ENCODE results near the gene ADCY3. TPM values are rescaled to one million over a fixed set of nuclear protein-coding genes. Genes with fewer than 3 reads are reported as not detected.
A peak's percentile ranks its signal among the peaks of the same experiment; 100 is the strongest.
"Not testable (repeated sequence)": the region's sequence is repeated elsewhere in the genome, so short reads cannot be mapped to it uniquely, and the experiment has no call there.

The ADCY3 gene
- total RNA-seq, 1 donor from 2014 or later: 46.2 TPM

DNA sequence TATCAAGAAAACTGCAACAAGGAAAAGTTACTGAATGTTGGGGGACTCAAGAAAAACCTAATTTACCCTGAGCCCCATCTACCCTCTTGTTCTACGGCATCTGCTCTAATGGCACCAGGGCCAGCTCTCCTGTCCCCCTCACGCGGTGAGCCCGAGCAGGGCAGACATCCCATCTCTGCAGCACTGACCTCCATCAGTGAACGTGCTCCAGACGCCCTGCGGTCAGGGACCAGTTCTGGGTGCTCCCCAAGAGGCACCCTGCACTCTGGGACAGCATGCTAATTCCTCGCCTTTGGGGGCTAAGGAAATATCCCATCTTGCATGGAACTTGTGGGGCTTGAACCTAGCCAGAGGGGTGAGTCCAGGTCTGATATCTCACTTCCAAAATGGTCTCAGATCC lies 83.8 kb downstream of the ADCY3 start:
- Mint-ChIP-seq H3K36me3 (peaks cover 15% of the 10 kb centered on the region), H3K27ac (no peak overlapping the region), H3K4me3 (no peak overlapping the region), H3K27me3 (no peaks in the 10 kb centered on the region), H3K4me1 (ENCODE audit: unreplicated experiment) (peaks cover 14% of the 10 kb centered on the region), H3K9me3 (no peaks in the 10 kb centered on the region)
- TF ChIP-seq, protein P1, sequence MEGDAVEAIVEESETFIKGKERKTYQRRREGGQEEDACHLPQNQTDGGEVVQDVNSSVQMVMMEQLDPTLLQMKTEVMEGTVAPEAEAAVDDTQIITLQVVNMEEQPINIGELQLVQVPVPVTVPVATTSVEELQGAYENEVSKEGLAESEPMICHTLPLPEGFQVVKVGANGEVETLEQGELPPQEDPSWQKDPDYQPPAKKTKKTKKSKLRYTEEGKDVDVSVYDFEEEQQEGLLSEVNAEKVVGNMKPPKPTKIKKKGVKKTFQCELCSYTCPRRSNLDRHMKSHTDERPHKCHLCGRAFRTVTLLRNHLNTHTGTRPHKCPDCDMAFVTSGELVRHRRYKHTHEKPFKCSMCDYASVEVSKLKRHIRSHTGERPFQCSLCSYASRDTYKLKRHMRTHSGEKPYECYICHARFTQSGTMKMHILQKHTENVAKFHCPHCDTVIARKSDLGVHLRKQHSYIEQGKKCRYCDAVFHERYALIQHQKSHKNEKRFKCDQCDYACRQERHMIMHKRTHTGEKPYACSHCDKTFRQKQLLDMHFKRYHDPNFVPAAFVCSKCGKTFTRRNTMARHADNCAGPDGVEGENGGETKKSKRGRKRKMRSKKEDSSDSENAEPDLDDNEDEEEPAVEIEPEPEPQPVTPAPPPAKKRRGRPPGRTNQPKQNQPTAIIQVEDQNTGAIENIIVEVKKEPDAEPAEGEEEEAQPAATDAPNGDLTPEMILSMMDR (conservative IDR thresholded peaks at IDR 0.05): no peak
- DNase-seq (ENCODE audit: extremely low spot score, unreplicated experiment): no peak

DNA sequence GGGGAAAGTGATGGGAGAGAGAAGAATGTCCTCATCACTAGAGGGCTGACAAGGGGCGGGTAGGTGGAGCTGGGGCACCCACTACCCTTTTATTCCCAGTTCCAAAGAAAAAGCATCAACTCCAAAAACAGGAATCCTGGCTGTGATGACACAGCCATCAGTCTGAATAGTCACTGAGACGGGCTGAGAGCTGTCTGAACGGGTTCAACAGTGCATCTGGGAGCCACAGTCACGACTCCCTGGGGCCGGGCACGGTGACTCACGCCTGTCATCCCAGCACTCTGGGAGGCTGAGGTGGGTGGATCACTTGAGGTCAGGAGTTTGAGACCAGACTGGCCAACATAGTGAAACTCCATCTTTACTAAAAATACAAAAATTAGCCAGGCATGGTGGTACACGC lies 84.6 kb downstream of the ADCY3 start:
- not testable (repeated sequence) for H3K9me3 Mint-ChIP-seq; DNase-seq (ENCODE audit: extremely low spot score, unreplicated experiment); H3K4me3 Mint-ChIP-seq; H3K27ac Mint-ChIP-seq; H3K27me3 Mint-ChIP-seq
- H3K36me3 Mint-ChIP-seq: peaks cover 15% of the 10 kb centered on the region
- H3K4me1 Mint-ChIP-seq (ENCODE audit: unreplicated experiment): peaks cover 14% of the 10 kb centered on the region

DNA sequence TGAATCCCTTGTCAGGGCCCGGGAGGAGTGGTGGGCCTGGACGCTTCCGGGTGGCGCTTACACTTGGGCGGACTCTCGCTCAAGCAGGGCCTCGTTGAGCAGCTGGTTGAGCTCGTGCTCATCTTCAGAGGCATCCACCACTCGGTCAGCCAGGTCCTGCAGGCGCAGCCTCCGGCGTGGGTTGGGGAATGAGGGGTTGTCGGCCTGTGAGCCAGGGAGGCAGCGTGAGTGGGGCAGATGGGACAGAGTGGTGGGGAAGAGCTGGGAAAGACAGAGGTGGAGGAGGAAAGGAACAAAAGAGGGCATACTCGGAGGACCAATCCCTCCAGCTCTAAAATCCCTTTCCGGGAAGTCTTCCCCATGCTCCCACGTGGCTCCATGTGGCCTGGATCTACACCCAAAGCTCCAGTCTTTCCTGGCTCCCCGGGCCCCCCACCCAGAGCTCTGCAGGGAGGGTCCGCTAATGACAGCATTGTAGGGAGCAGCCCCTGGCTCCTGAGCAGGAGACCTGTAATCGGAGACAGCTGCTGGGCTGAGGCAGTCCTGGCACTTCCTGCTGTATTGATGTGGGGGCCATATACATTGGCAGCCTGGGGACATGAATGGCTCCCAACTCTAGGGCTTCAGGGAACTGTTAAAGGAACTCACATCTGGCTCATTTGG lies 85.2 kb downstream of the ADCY3 start:
- H3K9me3 Mint-ChIP-seq: no peaks in the 10 kb centered on the region
- peaks cover 15% of the 10 kb centered on the region for H3K36me3 Mint-ChIP-seq
- no peak overlapping the region for H3K27ac Mint-ChIP-seq

DNA sequence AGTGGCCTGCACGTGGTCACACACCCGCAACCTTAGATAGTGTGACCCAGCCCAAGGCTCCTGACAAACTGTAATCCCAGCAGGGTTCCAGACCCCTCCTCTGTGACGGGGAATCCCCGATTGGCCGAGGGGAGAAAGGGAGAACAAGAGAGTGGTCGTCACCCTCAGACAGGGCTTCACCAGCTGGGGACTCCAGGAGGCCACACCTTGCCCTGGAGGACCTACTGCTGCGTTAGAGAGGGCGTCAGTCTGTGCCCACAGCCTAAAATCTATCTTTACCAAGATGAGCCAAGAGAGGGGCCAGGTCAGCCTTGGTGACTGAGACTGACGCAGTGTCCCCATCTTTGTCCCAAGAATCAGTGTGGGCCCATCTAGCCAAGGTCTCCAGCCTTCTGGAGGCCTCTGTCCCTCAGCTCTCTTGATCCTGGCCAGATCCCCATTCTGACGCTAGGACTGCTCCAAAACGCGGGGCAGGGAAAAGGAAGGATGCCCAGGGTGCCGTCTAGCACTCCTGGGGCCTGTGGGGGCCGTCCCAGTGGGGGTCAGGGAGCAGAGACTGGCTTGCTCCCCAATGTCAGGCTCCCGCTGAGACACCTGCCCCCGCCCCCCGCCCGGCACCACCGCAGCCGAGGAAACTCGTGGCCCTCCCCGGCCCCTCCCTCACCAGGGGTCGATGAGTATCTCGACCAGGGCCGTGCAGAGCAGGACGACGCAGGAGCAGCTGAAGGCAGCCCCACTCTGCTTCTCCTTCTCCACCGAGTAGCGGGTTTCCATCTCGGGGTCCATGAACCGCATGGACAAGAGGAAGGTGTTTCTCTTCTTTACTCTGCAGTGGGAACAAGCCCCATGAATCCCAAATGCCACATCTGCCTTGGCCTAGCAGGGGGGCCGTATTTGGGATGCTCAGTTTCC lies 86.0 kb downstream of the ADCY3 start:
- no peaks in the 10 kb centered on the region for H3K27me3 Mint-ChIP-seq
- H3K4me3 Mint-ChIP-seq: no peak overlapping the region
- no peak for DNase-seq (ENCODE audit: extremely low spot score, unreplicated experiment)
- H3K9me3 Mint-ChIP-seq: no peaks in the 10 kb centered on the region
- H3K27ac Mint-ChIP-seq: no peak overlapping the region
- peaks cover 14% of the 10 kb centered on the region for H3K4me1 Mint-ChIP-seq (ENCODE audit: unreplicated experiment)
- peaks cover 15% of the 10 kb centered on the region for H3K36me3 Mint-ChIP-seq
- TF ChIP-seq, protein P1 (conservative IDR thresholded peaks at IDR 0.05): no peak

More for the DNA sequence above, 85.2 kb downstream of the ADCY3 start:
- no peaks in the 10 kb centered on the region for H3K27me3 Mint-ChIP-seq
- DNase-seq (ENCODE audit: extremely low spot score, unreplicated experiment): no peak
- H3K4me1 Mint-ChIP-seq (ENCODE audit: unreplicated experiment): peaks cover 14% of the 10 kb centered on the region
- H3K4me3 Mint-ChIP-seq: no peak overlapping the region
- TF ChIP-seq, protein P1 (conservative IDR thresholded peaks at IDR 0.05): no peak

DNA sequence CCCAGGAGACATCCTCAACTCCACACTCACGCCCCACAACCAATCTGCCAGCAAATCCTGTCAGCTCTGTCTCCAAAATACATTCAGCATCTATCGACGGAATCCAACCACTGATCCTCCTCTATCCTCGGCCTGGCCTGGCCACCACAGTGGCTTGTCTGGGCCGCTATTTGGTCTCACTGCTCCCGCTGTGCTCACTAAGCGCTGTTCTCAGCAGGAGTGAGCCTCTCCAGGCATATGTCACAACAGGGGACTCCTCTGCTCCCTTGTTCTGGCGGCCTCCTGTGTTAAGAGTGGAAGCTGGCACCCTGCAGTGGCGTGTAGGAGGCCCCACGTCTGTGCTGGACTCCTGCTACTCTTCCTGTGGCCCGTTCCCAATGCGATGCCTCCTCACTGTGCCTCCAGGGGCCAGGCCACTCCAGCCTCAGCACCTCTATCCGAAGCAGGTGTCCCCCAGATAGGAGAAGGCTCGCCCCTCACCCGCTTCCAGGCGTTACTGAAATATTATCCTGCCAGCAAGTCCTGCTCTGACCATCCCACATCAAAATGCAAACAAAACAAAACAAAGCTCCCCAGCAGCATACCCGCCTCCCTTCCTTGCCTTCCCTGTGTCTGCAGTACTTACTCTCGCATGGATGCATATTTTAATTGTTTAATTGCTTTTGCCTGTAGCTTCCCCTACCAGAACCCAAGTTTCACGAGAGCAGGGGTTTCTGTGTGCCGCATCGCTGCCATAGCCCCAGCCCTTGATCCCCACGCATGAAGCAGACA lies 86.9 kb downstream of the ADCY3 start:
- H3K4me1 Mint-ChIP-seq (ENCODE audit: unreplicated experiment): peaks cover 14% of the 10 kb centered on the region
- H3K9me3 Mint-ChIP-seq: no peaks in the 10 kb centered on the region
- H3K27me3 Mint-ChIP-seq: no peaks in the 10 kb centered on the region
- H3K36me3 Mint-ChIP-seq: peaks cover 15% of the 10 kb centered on the region
- H3K27ac Mint-ChIP-seq: peak overlapping the region; percentile 22
- no peak for DNase-seq (ENCODE audit: extremely low spot score, unreplicated experiment)
- TF ChIP-seq, protein P1 (conservative IDR thresholded peaks at IDR 0.05): no peak
- no peak overlapping the region for H3K4me3 Mint-ChIP-seq

All from type B pancreatic cell (in vitro differentiated cells).